ENCODE measurements around the gene CST8. TPM values are rescaled to one million over a fixed set of nuclear protein-coding genes. Genes with fewer than 3 reads are reported as not detected.
A peak's percentile ranks its signal among the peaks of the same experiment; 100 is the strongest.

The CST8 gene
- total RNA-seq, 2 donors from 2014 or later: not detected

DNA sequence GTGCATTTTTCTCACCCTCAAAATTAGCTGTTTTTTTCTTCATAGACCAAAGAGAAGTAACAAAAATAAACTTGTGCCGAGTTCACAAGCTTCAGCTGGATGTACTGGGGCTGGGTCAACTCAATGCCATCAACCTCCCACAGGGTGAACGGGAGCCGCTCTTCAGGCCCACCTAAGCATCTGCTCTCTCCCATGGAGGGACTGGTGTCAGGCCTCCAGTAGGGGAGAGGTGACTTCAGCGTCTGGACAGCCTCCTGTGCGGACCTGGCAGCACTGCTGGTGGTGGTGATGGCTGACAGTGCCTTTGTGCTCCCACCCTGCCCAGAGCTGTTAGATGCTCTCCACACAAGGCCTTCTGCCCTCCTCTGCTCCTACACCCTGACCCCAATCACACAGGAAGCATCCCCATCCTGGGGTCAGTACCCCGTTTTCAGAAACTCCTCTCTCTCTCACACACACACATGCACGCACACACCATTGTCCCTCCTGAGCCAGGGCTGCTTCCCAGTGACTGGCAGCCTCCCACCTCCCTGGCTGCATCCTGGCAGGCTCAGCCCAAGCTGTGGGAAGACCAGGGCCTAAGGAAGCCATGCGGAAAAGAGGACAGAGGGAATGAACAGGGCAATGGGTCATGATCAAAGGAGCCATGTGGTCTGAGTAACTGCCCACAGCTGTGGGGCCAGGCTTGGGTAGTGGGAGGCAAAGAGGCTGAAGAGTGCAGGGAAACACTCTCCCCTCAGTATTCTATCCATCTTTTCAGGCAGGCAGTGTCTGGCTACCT is 17.7 kb downstream of the CST8 start:
- Histone ChIP-seq H3K27me3 (ENCODE audit: control insufficient read depth, insufficient read depth, low read length, poor library complexity, severe bottlenecking) (peaks cover 53% of the 10 kb centered on the region), H3K9ac (ENCODE audit: extremely low read depth, low read length, poor library complexity, severe bottlenecking) (no peak overlapping the region), H3K27ac (ENCODE audit: low read depth, low read length) (no peak overlapping the region), H3K4me1 (ENCODE audit: control insufficient read depth, insufficient read depth, low read length) (peaks cover 11% of the 10 kb centered on the region), H3K4me3 (ENCODE audit: low read length) (no peak overlapping the region), H3K36me3 (ENCODE audit: control insufficient read depth, insufficient read depth, low read length) (no peaks in the 10 kb centered on the region), H3K9me3 (ENCODE audit: control insufficient read depth, low read length) (no peaks in the 10 kb centered on the region)
- 80 to 83% methylated on average over 1 to 8 of the region's 8 CpGs for WGBS, 2 experiments (ENCODE audit: insufficient coverage in 1 of 2, insufficient read length in 1 of 2)
- Mint-ChIP-seq H3K27ac (peak overlapping the region; percentile 62), H3K4me1 (peaks cover 15% of the 10 kb centered on the region), H3K9me3 (no peaks in the 10 kb centered on the region), H3K4me3 (no peak overlapping the region), H3K27me3 (ENCODE audit: insufficient read depth) (peaks cover 65% of the 10 kb centered on the region), H3K36me3 (ENCODE audit: low read depth) (no peaks in the 10 kb centered on the region)
- no peak for DNase-seq
- TF ChIP-seq, protein P1, sequence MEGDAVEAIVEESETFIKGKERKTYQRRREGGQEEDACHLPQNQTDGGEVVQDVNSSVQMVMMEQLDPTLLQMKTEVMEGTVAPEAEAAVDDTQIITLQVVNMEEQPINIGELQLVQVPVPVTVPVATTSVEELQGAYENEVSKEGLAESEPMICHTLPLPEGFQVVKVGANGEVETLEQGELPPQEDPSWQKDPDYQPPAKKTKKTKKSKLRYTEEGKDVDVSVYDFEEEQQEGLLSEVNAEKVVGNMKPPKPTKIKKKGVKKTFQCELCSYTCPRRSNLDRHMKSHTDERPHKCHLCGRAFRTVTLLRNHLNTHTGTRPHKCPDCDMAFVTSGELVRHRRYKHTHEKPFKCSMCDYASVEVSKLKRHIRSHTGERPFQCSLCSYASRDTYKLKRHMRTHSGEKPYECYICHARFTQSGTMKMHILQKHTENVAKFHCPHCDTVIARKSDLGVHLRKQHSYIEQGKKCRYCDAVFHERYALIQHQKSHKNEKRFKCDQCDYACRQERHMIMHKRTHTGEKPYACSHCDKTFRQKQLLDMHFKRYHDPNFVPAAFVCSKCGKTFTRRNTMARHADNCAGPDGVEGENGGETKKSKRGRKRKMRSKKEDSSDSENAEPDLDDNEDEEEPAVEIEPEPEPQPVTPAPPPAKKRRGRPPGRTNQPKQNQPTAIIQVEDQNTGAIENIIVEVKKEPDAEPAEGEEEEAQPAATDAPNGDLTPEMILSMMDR (conservative IDR thresholded peaks at IDR 0.05): no peak

DNA sequence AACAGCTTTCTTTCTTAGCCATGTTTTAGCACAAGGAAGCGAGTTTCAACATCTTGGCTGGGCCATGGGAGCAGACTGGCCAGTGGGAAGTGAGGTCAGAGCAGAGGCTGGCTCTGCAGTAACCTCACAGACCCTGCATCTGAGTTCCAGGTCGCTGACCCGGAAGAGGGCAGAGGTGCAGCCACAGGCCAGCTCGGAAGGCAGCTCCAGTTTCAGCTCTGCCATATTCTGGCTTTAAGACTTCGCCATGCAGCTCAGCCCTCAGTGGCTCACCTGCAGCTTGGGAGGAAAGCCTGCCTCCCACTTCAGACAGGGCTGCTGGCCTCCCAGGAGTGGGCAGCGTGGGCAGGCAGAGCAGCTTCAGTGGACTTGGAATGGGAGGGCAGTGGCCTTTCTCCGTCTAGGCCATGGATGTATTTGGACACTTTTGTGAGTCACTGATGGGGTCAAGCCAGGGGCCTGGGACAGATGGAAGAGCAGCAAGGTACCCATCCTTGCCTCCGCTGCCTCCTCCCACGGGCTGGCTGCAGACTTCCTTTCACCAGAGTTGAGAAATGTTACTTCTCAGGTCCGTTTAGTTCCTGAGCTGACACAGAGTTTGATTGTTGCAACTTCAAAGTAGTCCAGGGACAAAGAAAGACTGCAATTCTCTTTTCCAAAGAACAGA is 18.5 kb downstream of the CST8 start:
- Mint-ChIP-seq H3K9me3 (peaks cover 2% of the 10 kb centered on the region), H3K27me3 (ENCODE audit: insufficient read depth) (peaks cover 60% of the 10 kb centered on the region), H3K27ac (no peak overlapping the region), H3K4me1 (peaks cover 15% of the 10 kb centered on the region), H3K36me3 (ENCODE audit: low read depth) (no peaks in the 10 kb centered on the region), H3K4me3 (no peak overlapping the region)
- no peak overlapping the region for H3K27ac ChIP-seq (ENCODE audit: low read depth, low read length)
- H3K36me3 ChIP-seq (ENCODE audit: control insufficient read depth, insufficient read depth, low read length): no peaks in the 10 kb centered on the region
- no peaks in the 10 kb centered on the region for H3K9me3 ChIP-seq (ENCODE audit: control insufficient read depth, low read length)
- peaks cover 11% of the 10 kb centered on the region for H3K4me1 ChIP-seq (ENCODE audit: control insufficient read depth, insufficient read depth, low read length)
- TF ChIP-seq, protein P1 (conservative IDR thresholded peaks at IDR 0.05): no peak
- DNase-seq: no peak
- WGBS, 2 experiments (ENCODE audit: insufficient coverage in 1 of 2, insufficient read length in 1 of 2): 80 to 91% methylated on average over 9 to 10 of the region's 10 CpGs
- H3K9ac ChIP-seq (ENCODE audit: extremely low read depth, low read length, poor library complexity, severe bottlenecking): no peak overlapping the region
- H3K4me3 ChIP-seq (ENCODE audit: low read length): no peak overlapping the region
- H3K27me3 ChIP-seq (ENCODE audit: control insufficient read depth, insufficient read depth, low read length, poor library complexity, severe bottlenecking): peaks cover 53% of the 10 kb centered on the region

DNA sequence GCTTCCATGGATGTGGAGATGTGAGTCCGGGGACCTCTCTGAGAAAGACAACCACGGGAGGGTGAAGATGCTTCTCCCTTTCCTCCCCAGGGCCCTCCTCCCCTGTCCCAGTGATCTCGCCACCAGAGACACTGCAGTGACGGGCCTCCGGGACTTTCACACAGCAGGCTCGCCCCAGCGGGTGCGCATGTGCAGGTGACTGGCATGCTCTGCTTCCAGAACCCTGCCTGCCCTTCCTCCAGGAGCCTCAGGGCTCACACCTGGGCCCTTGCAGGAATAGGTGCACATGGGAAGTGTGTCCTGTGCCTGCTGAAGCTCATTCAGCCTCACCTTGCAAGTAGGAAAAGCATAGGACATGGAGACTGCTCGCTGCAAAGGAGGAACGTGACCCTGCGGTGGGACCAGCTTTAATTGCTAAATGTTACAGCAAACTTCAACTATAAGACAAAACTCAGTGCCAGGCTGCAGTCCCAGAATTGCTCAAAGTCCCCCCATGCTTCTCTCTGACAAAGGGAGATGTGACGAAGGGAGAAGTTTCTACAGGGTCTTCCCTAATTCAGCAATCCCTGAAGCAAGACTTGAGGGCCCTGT is 19.2 kb downstream of the CST8 start:
- no peak overlapping the region for H3K4me3 ChIP-seq (ENCODE audit: low read length)
- Mint-ChIP-seq H3K4me1 (peaks cover 15% of the 10 kb centered on the region), H3K27ac (no peak overlapping the region), H3K27me3 (ENCODE audit: insufficient read depth) (peaks cover 55% of the 10 kb centered on the region), H3K36me3 (ENCODE audit: low read depth) (no peaks in the 10 kb centered on the region), H3K4me3 (no peak overlapping the region), H3K9me3 (peaks cover 4% of the 10 kb centered on the region)
- 89 to 94% methylated on average over 5 to 12 of the region's 12 CpGs for WGBS, 2 experiments (ENCODE audit: insufficient coverage in 1 of 2, insufficient read length in 1 of 2)
- peaks cover 53% of the 10 kb centered on the region for H3K27me3 ChIP-seq (ENCODE audit: control insufficient read depth, insufficient read depth, low read length, poor library complexity, severe bottlenecking)
- H3K9ac ChIP-seq (ENCODE audit: extremely low read depth, low read length, poor library complexity, severe bottlenecking): no peak overlapping the region
- H3K27ac ChIP-seq (ENCODE audit: low read depth, low read length): no peak overlapping the region
- peaks cover 11% of the 10 kb centered on the region for H3K4me1 ChIP-seq (ENCODE audit: control insufficient read depth, insufficient read depth, low read length)
- H3K36me3 ChIP-seq (ENCODE audit: control insufficient read depth, insufficient read depth, low read length): no peaks in the 10 kb centered on the region
- TF ChIP-seq, protein P1 (conservative IDR thresholded peaks at IDR 0.05): no peak
- DNase-seq: no peak
- H3K9me3 ChIP-seq (ENCODE audit: control insufficient read depth, low read length): no peaks in the 10 kb centered on the region

Data from endodermal cell (in vitro differentiated cells).